GM23338 (cell line): ENCODE data around the gene ANKRD6. TPM values are rescaled to one million over a fixed set of nuclear protein-coding genes. Genes with fewer than 3 reads are reported as not detected.

Source experiments
- ATAC-seq: fragments of 200-7000 bp; cut with Tn5 transposase; 3 replicates; pipeline ENCODE4 v1.9.1; 2020
- DNase-seq: peaks from one replicate; pipeline ENCODE4 v3.0.0-alpha.2; 2015; ENCODE audit warnings: low spot score
- H2AFZ ChIP-seq: fragments of 200-600 bp; sonication (generic); 2 replicates; pipeline ENCODE4 v1.8.0; 2016; ENCODE audit warnings: antibody characterized with exemption, mild to moderate bottlenecking, moderate library complexity
- H3F3A ChIP-seq: fragments of 200-600 bp; sonication (generic); replicated peaks from 2 replicates; pipeline ENCODE4 v1.8.0; 2017; ENCODE audit warnings: antibody characterized with exemption, mixed run types, low read depth
- H3K27ac ChIP-seq: fragments of 200-600 bp; sonication (generic); 2 replicates; pipeline ENCODE4 v1.6.1; 2016; ENCODE audit warnings: low read depth
- H3K27me3 ChIP-seq: fragments of 200-600 bp; sonication (generic); 2 replicates; pipeline ENCODE4 v1.8.0; 2016; ENCODE audit warnings: mild to moderate bottlenecking, mixed run types, moderate library complexity; ENCODE audit not compliant: insufficient read depth
- H3K36me3 ChIP-seq: fragments of 200-600 bp; sonication (generic); 2 replicates; pipeline ENCODE4 v1.8.0; 2016; ENCODE audit warnings: mild to moderate bottlenecking; ENCODE audit not compliant: insufficient read depth
- H3K4me1 ChIP-seq: fragments of 200-600 bp; sonication (generic); 2 replicates; pipeline ENCODE4 v1.8.0; 2016; ENCODE audit warnings: mild to moderate bottlenecking, moderate library complexity; ENCODE audit not compliant: insufficient read depth
- H3K4me2 ChIP-seq: fragments of 200-600 bp; sonication (generic); 2 replicates; pipeline ENCODE4 v1.7.1; 2017; ENCODE audit warnings: mixed run types
- H3K4me3 ChIP-seq: fragments of 200-600 bp; sonication (generic); 2 replicates; pipeline ENCODE4 v1.6.1; 2016; ENCODE audit warnings: mixed run types
- H3K79me2 ChIP-seq: fragments of 200-600 bp; sonication (generic); replicated peaks from 2 replicates; pipeline ENCODE4 v1.8.0; 2017; ENCODE audit warnings: mild to moderate bottlenecking; ENCODE audit not compliant: insufficient read depth
- H3K9me2 ChIP-seq: fragments of 200-600 bp; sonication (generic); 2 replicates; pipeline ENCODE4 v1.8.0; 2017; ENCODE audit not compliant: insufficient read depth
- H4K20me1 ChIP-seq: fragments of 200-600 bp; sonication (generic); replicated peaks from 2 replicates; pipeline ENCODE4 v1.8.0; 2017; ENCODE audit warnings: mild to moderate bottlenecking; ENCODE audit not compliant: insufficient read depth
- H3K27ac Mint-ChIP-seq: 2 replicates; pipeline ENCODE4 v1.8.0; 2020; ENCODE audit warnings: inconsistent platforms, mild to moderate bottlenecking, moderate library complexity, mixed read lengths
- H3K27me3 Mint-ChIP-seq: 3 replicates; pipeline ENCODE4 v1.8.0; 2022; ENCODE audit warnings: low read depth, mild to moderate bottlenecking, moderate library complexity, mixed read lengths, inconsistent platforms; ENCODE audit not compliant: insufficient read depth, poor library complexity
- H3K36me3 Mint-ChIP-seq: 3 replicates; pipeline ENCODE4 v1.8.0; 2021; ENCODE audit warnings: low read depth, mild to moderate bottlenecking, inconsistent platforms, moderate library complexity, mixed read lengths
- H3K4me1 Mint-ChIP-seq: 3 replicates; pipeline ENCODE4 v1.8.0; 2020; ENCODE audit warnings: mild to moderate bottlenecking, inconsistent platforms, mixed read lengths
- H3K4me3 Mint-ChIP-seq: 3 replicates; pipeline ENCODE4 v1.8.0; 2021; ENCODE audit warnings: moderate library complexity, mild to moderate bottlenecking, inconsistent platforms, mixed read lengths
- H3K9me3 Mint-ChIP-seq: 3 replicates; pipeline ENCODE4 v1.8.0; 2020; ENCODE audit warnings: moderate library complexity, mild to moderate bottlenecking, inconsistent platforms, mixed read lengths
- CREB1 ChIP-seq: fragments of 250-450 bp; sonication (Bioruptor Pico); IDR thresholded peaks from 2 replicates; pipeline ENCODE4 v1.5.0; 2020; ENCODE audit warnings: low read depth, mild to moderate bottlenecking, moderate library complexity
- CTCF ChIP-seq, 2 experiments: fragments of 200-600 bp in 1 of 2; sonication (generic) in 1 of 2; conservative IDR thresholded peaks; 2 replicates each; pipeline versions ENCODE4 v1.5.1 to v1.6.1; 2016 to 2017; ENCODE audit warnings: antibody characterized with exemption in 2 of 2, low read depth in 2 of 2, mild to moderate bottlenecking in 2 of 2, moderate library complexity in 1 of 2
- EZH2 ChIP-seq: fragments of 200-600 bp; sonication (generic); IDR thresholded peaks from one replicate; pipeline ENCODE4 v1.8.0; 2017; ENCODE audit warnings: antibody characterized with exemption, mild to moderate bottlenecking, low read depth; ENCODE audit not compliant: unreplicated experiment
- EZH2phosphoT487 ChIP-seq: fragments of 200-600 bp; sonication (generic); IDR thresholded peaks from one replicate; pipeline ENCODE4 v1.8.1; 2018; ENCODE audit warnings: antibody characterized with exemption; ENCODE audit not compliant: unreplicated experiment
- JUNB ChIP-seq: IDR thresholded peaks from one replicate; pipeline ENCODE4 v1.6.1; 2016; ENCODE audit warnings: antibody characterized with exemption; ENCODE audit not compliant: unreplicated experiment
- NANOG ChIP-seq: IDR thresholded peaks from 2 replicates; pipeline ENCODE4 v1.6.1; 2016; ENCODE audit warnings: antibody characterized with exemption, borderline replicate concordance
- STAT1 ChIP-seq: IDR thresholded peaks from one replicate; pipeline ENCODE4 v1.6.1; 2016; ENCODE audit warnings: antibody characterized with exemption; ENCODE audit not compliant: unreplicated experiment
- ZNF114 ChIP-seq: fragments of 250-450 bp; sonication (Bioruptor Pico); IDR thresholded peaks from 2 replicates; pipeline ENCODE4 v1.5.0; 2020; ENCODE audit warnings: mild to moderate bottlenecking, moderate library complexity
- ZNF331 ChIP-seq: fragments of 250-450 bp; sonication (Bioruptor Pico); IDR thresholded peaks from 2 replicates; pipeline ENCODE4 v1.5.0; 2020; ENCODE audit warnings: low read depth, mild to moderate bottlenecking, moderate library complexity
- ZNF462 ChIP-seq: fragments of 250-450 bp; sonication (Bioruptor Pico); IDR thresholded peaks from 2 replicates; pipeline ENCODE4 v1.5.0; 2020; ENCODE audit warnings: mild to moderate bottlenecking, moderate library complexity
- polyA plus RNA-seq: library from polyadenylated mRNA; unstranded; fragments of >200 nt; fragmentation: Nextera tagmentation; extraction: Ambion mirVana; gene quantifications from 2 replicates; pipeline ENCODE4 v1.2.1, GENCODE V29; 2016
- total RNA-seq: library from RNA; depleted of rRNA; stranded (reverse); fragments of >200 nt; shearing (Covaris generic); gene quantifications from 2 replicates; pipeline ENCODE4 v1.2.3, GENCODE V29; 2014
- TF ChIP-seq, protein P1 (sequence below): IDR thresholded peaks from 2 replicates; pipeline ENCODE4 v1.6.1; 2016; ENCODE audit warnings: antibody characterized with exemption

ANKRD6 gene
- total and polyA plus RNA-seq, 2 experiments from 2014 or later = 3.2 to 9.2 TPM

DNA sequence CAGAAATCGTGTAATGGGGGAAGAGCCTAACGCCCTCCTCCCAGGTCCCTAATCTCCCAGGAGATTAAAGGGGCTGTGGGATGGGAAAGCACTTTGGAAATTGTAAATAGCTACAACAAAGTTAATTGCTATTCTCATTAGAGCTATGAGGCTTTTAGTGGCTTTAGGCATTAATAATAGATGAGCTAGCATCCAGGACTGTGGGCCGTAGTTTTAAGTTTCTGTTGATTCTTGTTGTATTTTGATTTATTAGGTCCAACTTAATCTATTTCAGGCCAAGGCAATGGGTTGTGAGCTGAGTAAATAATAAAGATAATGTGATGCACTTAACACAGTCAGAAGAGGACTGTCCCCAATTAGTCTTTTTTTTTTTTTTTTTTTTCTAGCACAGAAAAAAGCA is 67.7 kb downstream of the ANKRD6 start:
- TF ChIP-seq STAT1 = no peak
- no peak for TF ChIP-seq NANOG
- no peak for TF ChIP-seq ZNF331
- TF ChIP-seq JUNB = no peak

GRCh38 chr6:89501222-89501621 is 68.3 kb downstream of the ANKRD6 start:
- Histone ChIP-seq H3K79me2 (no peaks in the 10 kb centered on the region), H3K9me2 (no peaks in the 10 kb centered on the region), H2AFZ (no peak overlapping the region), H3K4me1 (peaks cover 33% of the 10 kb centered on the region), H3F3A (no peaks in the 10 kb centered on the region), H3K27ac (no peak overlapping the region), H3K27me3 (0 out of 2 replicates have a peak, but pooled peaks cover 6% of the 10 kb centered on the region), H3K4me2 (peak overlapping the region; percentile 21; the same call in 1 of the 2 replicates), H3K4me3 (no peak overlapping the region), H4K20me1 (no peaks in the 10 kb centered on the region), H3K36me3 (no peaks in the 10 kb centered on the region)
- H3K4me1 Mint-ChIP-seq = peaks cover 50% of the 10 kb centered on the region
- H3K36me3 Mint-ChIP-seq = no peaks in the 10 kb centered on the region
- ATAC-seq (peak; percentile 92), DNase-seq (peak; percentile 88)
- peak overlapping the region; percentile 25; the same call in 2 of the 3 replicates for H3K4me3 Mint-ChIP-seq
- H3K27me3 Mint-ChIP-seq = peaks cover 7% of the 10 kb centered on the region
- no peak overlapping the region for H3K27ac Mint-ChIP-seq
- H3K9me3 Mint-ChIP-seq = no peaks in the 10 kb centered on the region
- TF ChIP-seq NANOG = no peak
- TF ChIP-seq EZH2 = no peak
- no peak for TF ChIP-seq CREB1 (CRISPR knock-in tag)
- TF ChIP-seq JUNB = no peak
- no peak for TF ChIP-seq CTCF (conservative IDR thresholded peaks at IDR 0.05; ENCODE audit: low read depth in 2 of 2)
- TF ChIP-seq, protein P1, sequence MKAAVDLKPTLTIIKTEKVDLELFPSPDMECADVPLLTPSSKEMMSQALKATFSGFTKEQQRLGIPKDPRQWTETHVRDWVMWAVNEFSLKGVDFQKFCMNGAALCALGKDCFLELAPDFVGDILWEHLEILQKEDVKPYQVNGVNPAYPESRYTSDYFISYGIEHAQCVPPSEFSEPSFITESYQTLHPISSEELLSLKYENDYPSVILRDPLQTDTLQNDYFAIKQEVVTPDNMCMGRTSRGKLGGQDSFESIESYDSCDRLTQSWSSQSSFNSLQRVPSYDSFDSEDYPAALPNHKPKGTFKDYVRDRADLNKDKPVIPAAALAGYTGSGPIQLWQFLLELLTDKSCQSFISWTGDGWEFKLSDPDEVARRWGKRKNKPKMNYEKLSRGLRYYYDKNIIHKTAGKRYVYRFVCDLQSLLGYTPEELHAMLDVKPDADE = no peak
- TF ChIP-seq EZH2phosphoT487 = no peak
- no peak for TF ChIP-seq ZNF114 (CRISPR knock-in tag)
- TF ChIP-seq STAT1 = no peak
- TF ChIP-seq ZNF462 = no peak

More for the DNA sequence above, 67.7 kb downstream of the ANKRD6 start:
- Mint-ChIP-seq H3K27ac (no peak overlapping the region), H3K4me1 (peaks cover 53% of the 10 kb centered on the region), H3K4me3 (no peak overlapping the region), H3K27me3 (peaks cover 6% of the 10 kb centered on the region), H3K36me3 (no peaks in the 10 kb centered on the region), H3K9me3 (no peaks in the 10 kb centered on the region)
- Histone ChIP-seq H3K79me2 (no peaks in the 10 kb centered on the region), H3K27ac (no peak overlapping the region), H3K9me2 (no peaks in the 10 kb centered on the region), H3K27me3 (0 out of 2 replicates have a peak, but pooled peaks cover 6% of the 10 kb centered on the region), H2AFZ (no peak overlapping the region), H3K4me3 (no peak overlapping the region), H3K36me3 (no peaks in the 10 kb centered on the region), H3K4me1 (peaks cover 33% of the 10 kb centered on the region), H3K4me2 (no peak overlapping the region), H4K20me1 (no peaks in the 10 kb centered on the region), H3F3A (no peaks in the 10 kb centered on the region)
- ATAC-seq (no peak), DNase-seq (no peak)
